Choroid plexus epithelial cell (primary cell): ENCODE measurements around the gene RASAL1.

Experiments used
- DNase-seq: peaks from one replicate; pipeline ENCODE4 v3.0.0-alpha.2; 2010; ENCODE audit warnings: low read depth
- H3K4me3 ChIP-seq: 2 replicates; pipeline ENCODE4 v1.5.1; 2011; ENCODE audit warnings: low read depth, mild to moderate bottlenecking, control low read depth, low read length, moderate library complexity
- CTCF ChIP-seq: conservative IDR thresholded peaks from 2 replicates; pipeline ENCODE4 v1.5.1; 2011; ENCODE audit warnings: low read depth, mild to moderate bottlenecking, control low read depth, inconsistent platforms, low read length, moderate library complexity

Gene RASAL1

DNA sequence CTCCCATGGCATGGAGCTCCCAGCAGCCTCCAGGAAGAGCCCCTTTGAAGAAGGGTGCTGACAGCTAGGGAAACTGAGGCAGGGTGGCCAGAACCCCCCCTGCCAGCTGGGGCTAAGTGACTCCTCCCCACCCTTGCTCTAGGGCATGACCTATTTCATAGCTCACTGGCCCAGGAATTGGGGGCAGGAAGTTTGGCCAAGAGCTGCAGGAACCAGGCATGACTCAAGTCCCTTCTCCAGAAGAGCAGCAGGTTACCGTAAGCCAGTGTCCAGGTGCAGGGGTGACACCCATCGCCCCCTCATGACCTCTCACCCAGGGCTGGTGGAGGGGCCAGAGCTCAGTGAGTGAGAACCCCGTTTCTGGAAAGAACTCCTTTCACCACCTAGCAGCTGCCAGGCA lies 1.9 kb downstream of the RASAL1 start:
- no peak for DNase-seq
- no peak for TF ChIP-seq CTCF
- no peak overlapping the region for H3K4me3 ChIP-seq

DNA sequence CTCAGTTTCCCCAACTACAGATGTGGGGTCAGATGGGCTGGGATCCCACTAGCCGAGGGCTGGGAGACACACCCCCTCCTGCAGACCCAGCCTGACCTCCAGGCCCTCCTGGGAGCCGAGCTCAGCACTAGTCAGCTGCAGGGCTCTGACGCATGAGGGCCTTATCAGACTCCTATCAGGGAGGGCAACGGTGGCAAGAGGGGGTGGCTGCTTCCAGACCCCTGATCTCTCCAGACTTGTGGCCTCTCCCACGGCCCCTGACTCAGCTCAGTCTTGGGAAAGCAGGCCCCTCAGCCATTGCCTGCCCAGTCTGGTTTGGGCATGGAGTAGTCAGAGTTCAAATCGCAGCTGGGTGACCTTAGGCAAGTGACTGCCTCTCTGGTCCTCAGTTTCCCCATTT lies 2.5 kb downstream of the RASAL1 start:
- no peak overlapping the region for H3K4me3 ChIP-seq
- TF ChIP-seq CTCF = no peak

GRCh38 chr12:113131556-113131955 lies 4.0 kb downstream of the RASAL1 start:
- H3K4me3 ChIP-seq = no peak overlapping the region
- no peak for TF ChIP-seq CTCF
- no peak for DNase-seq

More for the DNA sequence above, 2.5 kb downstream of the RASAL1 start:
- DNase-seq = no peak

DNA sequence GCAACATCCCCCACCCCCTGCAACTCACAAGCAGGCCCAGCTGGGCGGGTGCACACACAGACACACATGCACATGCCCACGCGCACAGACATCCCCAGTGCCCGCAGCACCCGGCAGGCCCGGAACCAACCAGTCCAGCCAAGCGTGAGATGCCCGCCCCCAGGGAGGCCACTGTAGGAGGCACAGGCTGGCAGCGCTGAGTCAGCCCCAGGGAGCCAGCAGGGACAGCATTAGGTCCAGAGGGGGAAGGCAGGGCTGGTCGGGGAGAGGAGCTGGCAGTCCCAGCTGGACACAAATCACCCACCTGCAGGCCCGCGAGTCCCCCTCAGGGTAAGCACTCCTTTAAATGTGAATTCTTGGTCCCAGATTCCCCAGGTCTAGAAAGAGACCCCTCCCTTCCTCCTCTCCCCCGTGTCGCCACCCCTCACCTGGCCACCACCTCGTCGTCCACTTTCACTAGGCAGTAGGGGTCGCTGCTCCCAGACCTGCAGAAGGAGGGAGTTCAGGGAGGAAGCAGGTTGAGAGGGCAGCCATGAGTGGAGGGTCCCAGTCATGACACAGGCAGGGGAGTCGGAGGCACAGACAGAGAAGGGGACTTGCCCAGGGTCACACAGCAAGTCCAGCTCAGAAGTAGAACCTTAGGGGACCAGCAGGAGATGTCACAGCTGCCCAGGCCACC lies 5.0 kb downstream of the RASAL1 start:
- peak; percentile 34 for TF ChIP-seq CTCF
- H3K4me3 ChIP-seq = no peak overlapping the region
- no peak for DNase-seq

DNA sequence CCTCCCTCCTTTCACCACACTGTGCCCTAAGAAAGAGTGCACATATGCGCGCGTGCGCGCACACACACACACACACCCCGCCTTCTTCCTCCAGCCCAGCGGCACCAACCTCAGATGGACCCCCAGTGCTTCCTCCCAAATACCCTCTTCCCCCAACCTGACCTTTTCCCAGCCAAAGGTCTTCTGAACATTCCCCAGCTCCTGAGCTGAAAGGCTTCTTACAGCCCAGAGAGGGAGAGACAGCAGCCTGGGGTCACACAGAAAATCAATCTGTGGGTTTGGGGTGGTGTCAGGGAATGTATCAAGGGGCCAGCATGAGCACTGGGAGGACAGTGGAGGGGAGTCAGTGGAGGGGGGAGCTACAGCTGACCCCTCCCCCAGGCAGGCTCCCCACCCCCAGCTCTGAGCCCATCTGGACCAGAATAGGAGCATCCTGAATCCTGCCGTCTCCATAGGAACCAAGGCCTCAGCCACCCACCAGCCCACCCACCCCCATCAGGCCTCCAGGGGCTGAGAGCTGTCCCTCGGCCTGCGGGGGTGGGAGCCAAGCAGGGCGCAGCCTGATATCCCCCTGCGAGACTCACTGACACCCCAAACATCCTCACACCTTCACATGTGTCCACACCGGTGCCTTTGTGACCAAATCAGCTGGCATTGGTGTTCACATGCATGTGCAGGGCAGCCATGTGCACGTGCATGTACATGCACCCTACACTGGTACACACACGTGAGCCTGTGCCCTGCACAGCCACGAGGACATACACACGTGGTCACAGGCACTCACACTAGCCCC lies 5.7 kb downstream of the RASAL1 start:
- DNase-seq = no peak
- TF ChIP-seq CTCF = no peak
- no peak overlapping the region for H3K4me3 ChIP-seq

GRCh38 chr12:113128802-113129663 lies 6.5 kb downstream of the RASAL1 start:
- DNase-seq = no peak
- no peak overlapping the region for H3K4me3 ChIP-seq
- TF ChIP-seq CTCF = no peak
